ENCODE data around the gene PRR18. TPM values are rescaled to one million over a fixed set of nuclear protein-coding genes. Genes with fewer than 3 reads are reported as not detected.

PRR18 gene
- total and polyA plus RNA-seq, 2 of the 13 experiments (the other 11 are each of a cell fraction or from before 2014, with no cell fraction given) = 0.04 TPM

DNA sequence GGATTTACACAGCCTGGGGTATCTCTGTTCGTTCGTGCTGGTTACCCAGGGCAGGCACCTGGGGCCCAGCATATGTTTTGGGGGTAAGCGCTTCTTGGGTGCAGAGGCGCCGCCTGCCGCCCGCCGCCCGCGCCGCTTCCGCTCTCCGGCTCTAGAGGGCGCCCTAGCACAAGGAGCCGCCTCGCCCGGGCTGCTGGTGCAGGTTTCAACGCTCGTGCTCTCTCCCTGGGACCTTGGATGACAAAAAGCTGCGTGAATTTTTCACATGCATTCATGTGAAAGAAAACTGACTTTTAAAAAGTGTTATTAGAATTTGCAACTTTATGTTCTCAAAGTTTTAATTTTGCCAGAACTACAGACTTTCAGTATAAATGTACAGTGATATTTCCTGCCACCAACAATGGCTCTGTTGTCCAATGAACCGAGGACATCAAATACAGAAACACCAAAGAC is 32.5 kb downstream of the PRR18 start (continued):
- TF ChIP-seq, protein P1, sequence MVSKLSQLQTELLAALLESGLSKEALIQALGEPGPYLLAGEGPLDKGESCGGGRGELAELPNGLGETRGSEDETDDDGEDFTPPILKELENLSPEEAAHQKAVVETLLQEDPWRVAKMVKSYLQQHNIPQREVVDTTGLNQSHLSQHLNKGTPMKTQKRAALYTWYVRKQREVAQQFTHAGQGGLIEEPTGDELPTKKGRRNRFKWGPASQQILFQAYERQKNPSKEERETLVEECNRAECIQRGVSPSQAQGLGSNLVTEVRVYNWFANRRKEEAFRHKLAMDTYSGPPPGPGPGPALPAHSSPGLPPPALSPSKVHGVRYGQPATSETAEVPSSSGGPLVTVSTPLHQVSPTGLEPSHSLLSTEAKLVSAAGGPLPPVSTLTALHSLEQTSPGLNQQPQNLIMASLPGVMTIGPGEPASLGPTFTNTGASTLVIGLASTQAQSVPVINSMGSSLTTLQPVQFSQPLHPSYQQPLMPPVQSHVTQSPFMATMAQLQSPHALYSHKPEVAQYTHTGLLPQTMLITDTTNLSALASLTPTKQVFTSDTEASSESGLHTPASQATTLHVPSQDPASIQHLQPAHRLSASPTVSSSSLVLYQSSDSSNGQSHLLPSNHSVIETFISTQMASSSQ (IDR thresholded peaks at IDR 0.05; ENCODE audit: low read depth) = no peak
- TF ChIP-seq, protein P1 (CRISPR knock-in tag; IDR thresholded peaks at IDR 0.05; ENCODE audit: borderline replicate concordance) = no peak
- 0 out of 2 replicates have a peak, but pooled peaks have one; percentile 33 for TF ChIP-seq RFXAP (CRISPR knock-in tag; IDR thresholded peaks at IDR 0.05; ENCODE audit: borderline replicate concordance)
- TF ChIP-seq ZNF224 (CRISPR knock-in tag; IDR thresholded peaks at IDR 0.05) = 0 out of 2 replicates have a peak, but pooled peaks have one; percentile 49
- TF ChIP-seq, protein P2, sequence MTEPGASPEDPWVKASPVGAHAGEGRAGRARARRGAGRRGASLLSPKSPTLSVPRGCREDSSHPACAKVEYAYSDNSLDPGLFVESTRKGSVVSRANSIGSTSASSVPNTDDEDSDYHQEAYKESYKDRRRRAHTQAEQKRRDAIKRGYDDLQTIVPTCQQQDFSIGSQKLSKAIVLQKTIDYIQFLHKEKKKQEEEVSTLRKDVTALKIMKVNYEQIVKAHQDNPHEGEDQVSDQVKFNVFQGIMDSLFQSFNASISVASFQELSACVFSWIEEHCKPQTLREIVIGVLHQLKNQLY (CRISPR knock-in tag; IDR thresholded peaks at IDR 0.05) = no peak
- TF ChIP-seq, protein P3, sequence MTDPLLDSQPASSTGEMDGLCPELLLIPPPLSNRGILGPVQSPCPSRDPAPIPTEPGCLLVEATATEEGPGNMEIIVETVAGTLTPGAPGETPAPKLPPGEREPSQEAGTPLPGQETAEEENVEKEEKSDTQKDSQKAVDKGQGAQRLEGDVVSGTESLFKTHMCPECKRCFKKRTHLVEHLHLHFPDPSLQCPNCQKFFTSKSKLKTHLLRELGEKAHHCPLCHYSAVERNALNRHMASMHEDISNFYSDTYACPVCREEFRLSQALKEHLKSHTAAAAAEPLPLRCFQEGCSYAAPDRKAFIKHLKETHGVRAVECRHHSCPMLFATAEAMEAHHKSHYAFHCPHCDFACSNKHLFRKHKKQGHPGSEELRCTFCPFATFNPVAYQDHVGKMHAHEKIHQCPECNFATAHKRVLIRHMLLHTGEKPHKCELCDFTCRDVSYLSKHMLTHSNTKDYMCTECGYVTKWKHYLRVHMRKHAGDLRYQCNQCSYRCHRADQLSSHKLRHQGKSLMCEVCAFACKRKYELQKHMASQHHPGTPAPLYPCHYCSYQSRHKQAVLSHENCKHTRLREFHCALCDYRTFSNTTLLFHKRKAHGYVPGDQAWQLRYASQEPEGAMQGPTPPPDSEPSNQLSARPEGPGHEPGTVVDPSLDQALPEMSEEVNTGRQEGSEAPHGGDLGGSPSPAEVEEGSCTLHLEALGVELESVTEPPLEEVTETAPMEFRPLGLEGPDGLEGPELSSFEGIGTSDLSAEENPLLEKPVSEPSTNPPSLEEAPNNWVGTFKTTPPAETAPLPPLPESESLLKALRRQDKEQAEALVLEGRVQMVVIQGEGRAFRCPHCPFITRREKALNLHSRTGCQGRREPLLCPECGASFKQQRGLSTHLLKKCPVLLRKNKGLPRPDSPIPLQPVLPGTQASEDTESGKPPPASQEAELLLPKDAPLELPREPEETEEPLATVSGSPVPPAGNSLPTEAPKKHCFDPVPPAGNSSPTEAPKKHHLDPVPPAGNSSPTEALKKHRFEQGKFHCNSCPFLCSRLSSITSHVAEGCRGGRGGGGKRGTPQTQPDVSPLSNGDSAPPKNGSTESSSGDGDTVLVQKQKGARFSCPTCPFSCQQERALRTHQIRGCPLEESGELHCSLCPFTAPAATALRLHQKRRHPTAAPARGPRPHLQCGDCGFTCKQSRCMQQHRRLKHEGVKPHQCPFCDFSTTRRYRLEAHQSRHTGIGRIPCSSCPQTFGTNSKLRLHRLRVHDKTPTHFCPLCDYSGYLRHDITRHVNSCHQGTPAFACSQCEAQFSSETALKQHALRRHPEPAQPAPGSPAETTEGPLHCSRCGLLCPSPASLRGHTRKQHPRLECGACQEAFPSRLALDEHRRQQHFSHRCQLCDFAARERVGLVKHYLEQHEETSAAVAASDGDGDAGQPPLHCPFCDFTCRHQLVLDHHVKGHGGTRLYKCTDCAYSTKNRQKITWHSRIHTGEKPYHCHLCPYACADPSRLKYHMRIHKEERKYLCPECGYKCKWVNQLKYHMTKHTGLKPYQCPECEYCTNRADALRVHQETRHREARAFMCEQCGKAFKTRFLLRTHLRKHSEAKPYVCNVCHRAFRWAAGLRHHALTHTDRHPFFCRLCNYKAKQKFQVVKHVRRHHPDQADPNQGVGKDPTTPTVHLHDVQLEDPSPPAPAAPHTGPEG (CRISPR knock-in tag; IDR thresholded peaks at IDR 0.05) = no peak
- 0 out of 2 replicates have a peak, but pooled peaks have one; percentile 33 for TF ChIP-seq ZNF136 (CRISPR knock-in tag; IDR thresholded peaks at IDR 0.05; ENCODE audit: low read depth)
- peak; percentile 48; the same call in 1 of the 2 replicates for TF ChIP-seq MTF2 (CRISPR knock-in tag; IDR thresholded peaks at IDR 0.05; ENCODE audit: borderline replicate concordance)
- TF ChIP-seq, protein P4, sequence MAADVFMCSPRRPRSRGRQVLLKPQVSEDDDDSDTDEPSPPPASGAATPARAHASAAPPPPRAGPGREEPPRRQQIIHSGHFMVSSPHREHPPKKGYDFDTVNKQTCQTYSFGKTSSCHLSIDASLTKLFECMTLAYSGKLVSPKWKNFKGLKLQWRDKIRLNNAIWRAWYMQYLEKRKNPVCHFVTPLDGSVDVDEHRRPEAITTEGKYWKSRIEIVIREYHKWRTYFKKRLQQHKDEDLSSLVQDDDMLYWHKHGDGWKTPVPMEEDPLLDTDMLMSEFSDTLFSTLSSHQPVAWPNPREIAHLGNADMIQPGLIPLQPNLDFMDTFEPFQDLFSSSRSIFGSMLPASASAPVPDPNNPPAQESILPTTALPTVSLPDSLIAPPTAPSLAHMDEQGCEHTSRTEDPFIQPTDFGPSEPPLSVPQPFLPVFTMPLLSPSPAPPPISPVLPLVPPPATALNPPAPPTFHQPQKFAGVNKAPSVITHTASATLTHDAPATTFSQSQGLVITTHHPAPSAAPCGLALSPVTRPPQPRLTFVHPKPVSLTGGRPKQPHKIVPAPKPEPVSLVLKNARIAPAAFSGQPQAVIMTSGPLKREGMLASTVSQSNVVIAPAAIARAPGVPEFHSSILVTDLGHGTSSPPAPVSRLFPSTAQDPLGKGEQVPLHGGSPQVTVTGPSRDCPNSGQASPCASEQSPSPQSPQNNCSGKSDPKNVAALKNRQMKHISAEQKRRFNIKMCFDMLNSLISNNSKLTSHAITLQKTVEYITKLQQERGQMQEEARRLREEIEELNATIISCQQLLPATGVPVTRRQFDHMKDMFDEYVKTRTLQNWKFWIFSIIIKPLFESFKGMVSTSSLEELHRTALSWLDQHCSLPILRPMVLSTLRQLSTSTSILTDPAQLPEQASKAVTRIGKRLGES (CRISPR knock-in tag; IDR thresholded peaks at IDR 0.05; ENCODE audit: borderline replicate concordance) = no peak
- 0 out of 2 replicates have a peak, but pooled peaks have one; percentile 34 for TF ChIP-seq ZBTB7B (CRISPR knock-in tag; IDR thresholded peaks at IDR 0.05)
- 0 out of 2 replicates have a peak, but pooled peaks have one; percentile 30 for TF ChIP-seq MIER3 (CRISPR knock-in tag; IDR thresholded peaks at IDR 0.05; ENCODE audit: borderline replicate concordance)
- TF ChIP-seq ZNF614 (CRISPR knock-in tag; IDR thresholded peaks at IDR 0.05; ENCODE audit: borderline replicate concordance) = peak; percentile 78; the same call in 1 of the 2 replicates
- peak; percentile 51; the same call in 1 of the 2 replicates for TF ChIP-seq ZNF768 (CRISPR knock-in tag; IDR thresholded peaks at IDR 0.05)
- TF ChIP-seq STAG1 (CRISPR knock-in tag; IDR thresholded peaks at IDR 0.05) = peak; percentile 99

Data from HepG2 (cell line).